ENCODE measurements around the gene SORCS2.

Gene SORCS2

DNA sequence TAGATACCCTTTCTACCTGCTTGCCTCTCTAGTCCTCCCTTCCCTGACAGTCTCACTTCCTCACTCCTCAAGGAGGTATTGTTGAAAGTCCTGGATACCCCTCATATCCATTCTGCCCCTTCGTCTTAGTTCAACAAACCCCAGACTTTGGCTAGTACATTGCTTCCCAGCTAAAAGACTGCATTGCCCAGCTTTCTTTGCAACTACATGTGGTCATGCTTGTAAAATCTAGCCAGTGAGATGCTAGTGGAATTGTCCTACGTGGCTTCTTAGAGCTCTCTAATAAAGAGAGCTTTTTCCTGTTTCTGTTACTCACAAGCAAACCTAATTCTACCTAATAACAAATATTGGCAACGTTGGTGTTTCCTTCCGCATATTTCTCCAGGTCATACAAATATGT lies 480.3 kb downstream of the SORCS2 start:
- DNase-seq (ENCODE audit: low read depth in 2 of 2): no peak
- no peak overlapping the region for H3K4me3 ChIP-seq (replicated peaks in 1 of 2; ENCODE audit: low read depth in 2 of 2, low read length in 2 of 2)
- TF ChIP-seq, protein P1, sequence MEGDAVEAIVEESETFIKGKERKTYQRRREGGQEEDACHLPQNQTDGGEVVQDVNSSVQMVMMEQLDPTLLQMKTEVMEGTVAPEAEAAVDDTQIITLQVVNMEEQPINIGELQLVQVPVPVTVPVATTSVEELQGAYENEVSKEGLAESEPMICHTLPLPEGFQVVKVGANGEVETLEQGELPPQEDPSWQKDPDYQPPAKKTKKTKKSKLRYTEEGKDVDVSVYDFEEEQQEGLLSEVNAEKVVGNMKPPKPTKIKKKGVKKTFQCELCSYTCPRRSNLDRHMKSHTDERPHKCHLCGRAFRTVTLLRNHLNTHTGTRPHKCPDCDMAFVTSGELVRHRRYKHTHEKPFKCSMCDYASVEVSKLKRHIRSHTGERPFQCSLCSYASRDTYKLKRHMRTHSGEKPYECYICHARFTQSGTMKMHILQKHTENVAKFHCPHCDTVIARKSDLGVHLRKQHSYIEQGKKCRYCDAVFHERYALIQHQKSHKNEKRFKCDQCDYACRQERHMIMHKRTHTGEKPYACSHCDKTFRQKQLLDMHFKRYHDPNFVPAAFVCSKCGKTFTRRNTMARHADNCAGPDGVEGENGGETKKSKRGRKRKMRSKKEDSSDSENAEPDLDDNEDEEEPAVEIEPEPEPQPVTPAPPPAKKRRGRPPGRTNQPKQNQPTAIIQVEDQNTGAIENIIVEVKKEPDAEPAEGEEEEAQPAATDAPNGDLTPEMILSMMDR (IDR thresholded peaks at IDR 0.05; ENCODE audit: low read depth, low read length): no peak

- TF ChIP-seq, protein P1 (IDR thresholded peaks at IDR 0.05; ENCODE audit: low read depth, low read length): no peak
- H3K4me3 ChIP-seq (replicated peaks in 1 of 2; ENCODE audit: low read depth in 2 of 2, low read length in 2 of 2): no peak overlapping the region
- DNase-seq (ENCODE audit: low read depth in 2 of 2): peak in 1 of 2 donors; percentile 18
These were observed 480.8 kb downstream of the SORCS2 start for GRCh38 chr4:7673121-7673520.

DNA sequence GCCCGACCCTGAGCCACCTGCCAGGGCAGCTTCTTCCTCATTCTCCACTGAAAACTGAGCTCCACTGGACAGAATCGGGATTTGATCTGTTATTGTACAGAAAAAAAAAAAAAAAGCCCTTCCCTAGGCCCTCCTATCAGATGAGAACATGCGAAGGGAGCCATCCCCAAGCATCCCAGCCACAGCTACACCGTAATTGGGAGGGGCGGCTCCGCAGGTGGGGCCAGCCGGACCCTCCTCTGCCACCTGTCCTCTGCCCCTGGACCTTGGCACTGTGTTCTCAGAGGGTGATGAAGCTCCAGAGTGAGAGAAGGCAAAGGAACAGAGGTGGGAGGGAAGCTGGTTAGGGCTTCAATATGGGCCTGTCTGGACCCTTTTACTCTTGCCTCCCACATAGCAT lies 482.4 kb downstream of the SORCS2 start:
- TF ChIP-seq, protein P1 (IDR thresholded peaks at IDR 0.05; ENCODE audit: low read depth, low read length): no peak
- DNase-seq (ENCODE audit: low read depth in 2 of 2): no peak

GRCh38 chr4:7675136-7675535 lies 482.8 kb downstream of the SORCS2 start:
- TF ChIP-seq, protein P1 (IDR thresholded peaks at IDR 0.05; ENCODE audit: low read depth, low read length): no peak
- DNase-seq (ENCODE audit: low read depth in 2 of 2): no peak
- H3K4me3 ChIP-seq (replicated peaks in 1 of 2; ENCODE audit: low read depth in 2 of 2, low read length in 2 of 2): no peak overlapping the region

More for the DNA sequence above, 482.4 kb downstream of the SORCS2 start:
- no peak overlapping the region for H3K4me3 ChIP-seq (replicated peaks in 1 of 2; ENCODE audit: low read depth in 2 of 2, low read length in 2 of 2)

DNA sequence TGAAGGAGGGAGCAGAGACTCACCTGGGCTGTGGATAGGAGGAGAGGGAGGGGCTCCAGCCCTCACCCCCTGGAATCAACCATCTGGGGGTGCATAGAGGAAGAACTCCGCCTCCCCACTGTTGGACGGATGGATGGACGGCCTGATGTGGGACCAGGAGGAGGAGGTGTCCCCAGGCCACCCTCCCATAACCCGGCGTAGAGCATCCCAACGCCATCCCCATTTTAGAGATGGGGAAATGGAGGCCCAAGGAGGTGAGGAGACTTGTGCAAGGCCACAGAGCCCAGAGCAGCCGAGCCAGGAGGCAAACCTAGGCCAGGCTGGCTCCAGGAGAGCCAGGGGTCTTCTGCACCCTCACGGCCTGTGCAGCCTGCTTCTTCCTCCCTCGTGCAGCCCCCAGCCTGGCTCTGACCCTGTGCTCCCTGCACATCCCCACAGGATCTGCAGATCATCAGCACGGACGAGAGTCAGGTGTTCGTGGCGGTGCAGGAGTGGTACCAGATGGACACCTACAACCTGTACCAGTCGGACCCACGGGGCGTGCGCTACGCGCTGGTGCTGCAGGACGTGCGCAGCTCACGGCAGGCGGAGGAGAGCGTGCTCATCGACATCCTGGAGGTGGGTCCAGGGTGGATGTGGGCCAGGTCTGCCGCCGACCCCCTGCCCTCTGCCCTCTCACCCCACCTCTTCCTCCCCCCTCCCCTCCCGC lies 483.4 kb downstream of the SORCS2 start:
- no peak overlapping the region for H3K4me3 ChIP-seq (replicated peaks in 1 of 2; ENCODE audit: low read depth in 2 of 2, low read length in 2 of 2)
- no peak for DNase-seq (ENCODE audit: low read depth in 2 of 2)
- TF ChIP-seq, protein P1 (IDR thresholded peaks at IDR 0.05; ENCODE audit: low read depth, low read length): no peak

- DNase-seq (ENCODE audit: low read depth in 2 of 2): no peak
- H3K4me3 ChIP-seq (replicated peaks in 1 of 2; ENCODE audit: low read depth in 2 of 2, low read length in 2 of 2): no peak overlapping the region
- TF ChIP-seq, protein P1 (IDR thresholded peaks at IDR 0.05; ENCODE audit: low read depth, low read length): no peak
These were observed 484.1 kb downstream of the SORCS2 start for GRCh38 chr4:7676398-7676922.
